Stimulated activated CD8-positive, alpha-beta memory T cell treated with anti-CD3 and anti-CD28 coated beads, Interleukin-12 subunit alpha, Interleukin-12 subunit beta, amount 100 ng/mL, for 4 hours (primary cell): ENCODE measurements around the gene UNC93A.
"Not testable (repeated sequence)": the region's sequence is repeated elsewhere in the genome, so short reads cannot be mapped to it uniquely, and the experiment has no call there.

ENCODE experiments used
- DNase-seq: peaks from one replicate; pipeline ENCODE4 v3.0.0-alpha.2; 2020; ENCODE audit warnings: low read depth

Gene UNC93A

DNA sequence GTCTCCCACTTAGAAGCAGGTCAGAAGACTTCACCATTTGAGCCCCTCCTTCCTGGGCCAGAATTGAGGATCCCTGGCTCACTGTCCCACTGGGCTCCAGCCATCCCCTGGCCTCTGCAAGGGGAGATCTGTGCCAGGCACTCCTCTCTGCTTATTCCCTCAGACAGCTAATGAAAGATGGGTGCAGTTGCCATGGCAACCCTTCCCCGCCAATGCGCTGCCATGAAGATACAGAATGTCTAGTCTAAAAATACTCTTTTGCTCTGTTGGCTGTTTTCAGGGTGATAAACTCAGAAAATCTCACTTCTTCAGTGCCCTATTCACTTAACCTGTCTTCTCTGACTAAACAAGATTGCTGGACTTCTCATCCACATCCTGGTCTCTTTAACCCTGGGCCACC lies 20.2 kb downstream of the UNC93A start:
- no peak for DNase-seq

DNA sequence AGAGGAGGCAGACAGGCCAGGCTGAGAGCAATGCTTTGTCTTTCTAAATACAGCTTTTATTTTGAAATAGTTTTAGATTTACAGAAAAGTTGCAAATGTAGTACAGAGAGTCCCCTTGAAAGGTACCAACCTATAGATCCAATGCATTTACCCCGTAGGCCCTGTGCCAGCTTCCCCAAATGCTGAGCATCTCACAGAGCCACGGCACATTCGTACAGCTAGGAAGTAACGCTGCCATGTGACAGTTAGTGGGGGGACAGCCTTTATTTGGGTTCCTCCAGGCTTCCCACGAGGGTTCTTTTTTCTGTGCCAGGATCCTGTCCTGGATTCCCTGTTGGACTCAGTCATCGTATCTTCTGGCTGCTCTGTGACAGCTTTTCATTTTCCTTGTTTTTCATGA lies 20.6 kb downstream of the UNC93A start:
- not testable (repeated sequence) for DNase-seq

DNA sequence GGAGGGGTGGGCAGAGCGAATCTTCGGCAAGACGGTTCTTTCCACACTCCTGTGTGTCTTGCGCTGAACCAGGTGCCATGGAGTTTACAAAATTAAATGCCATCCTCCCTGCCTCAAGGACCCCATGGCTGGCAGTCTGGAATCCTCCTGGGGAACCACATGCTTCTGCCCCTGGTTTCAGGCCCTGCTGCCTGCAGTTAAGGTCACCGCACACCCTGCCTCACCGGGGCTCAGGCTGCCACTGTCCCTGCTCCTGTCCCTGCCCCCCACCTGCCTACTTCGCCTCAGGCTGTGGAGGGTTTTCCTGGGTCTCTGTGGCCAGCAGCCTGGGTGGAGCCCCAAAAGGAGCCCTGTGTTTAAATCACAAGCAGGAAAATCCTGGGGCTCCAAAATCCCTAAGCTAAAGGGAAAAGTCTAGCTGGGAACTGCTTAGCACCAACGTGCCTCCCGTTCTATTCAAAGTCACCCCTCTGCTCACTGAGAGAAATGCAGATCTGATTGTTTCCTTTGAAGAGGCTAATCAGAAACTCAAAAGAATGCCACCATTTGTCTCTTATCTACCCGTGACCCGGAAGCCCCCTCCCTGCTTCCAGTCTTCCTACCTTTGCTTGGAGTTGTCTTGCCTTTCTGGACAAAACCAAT lies 23.2 kb downstream of the UNC93A start:
- no peak for DNase-seq

DNA sequence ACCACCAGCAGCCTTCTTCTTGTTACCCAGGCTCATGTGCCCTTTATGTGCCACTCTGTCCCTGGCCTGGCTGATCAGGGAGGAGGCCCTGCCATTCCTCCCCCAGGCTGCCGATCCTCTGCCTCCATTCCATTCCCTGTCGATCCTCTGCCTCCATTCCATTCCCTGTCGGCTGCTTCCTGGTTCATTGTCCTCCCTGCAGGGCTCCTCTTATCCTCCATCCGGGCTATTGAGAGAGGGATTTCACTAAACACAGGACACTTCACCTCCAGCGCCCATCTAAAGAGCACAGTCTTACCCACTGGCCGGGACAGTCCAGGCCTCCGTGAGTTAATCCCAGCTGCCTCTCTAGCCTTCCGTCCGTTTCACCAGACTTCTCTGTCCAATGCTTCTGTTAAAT lies 26.1 kb downstream of the UNC93A start:
- no peak for DNase-seq

DNA sequence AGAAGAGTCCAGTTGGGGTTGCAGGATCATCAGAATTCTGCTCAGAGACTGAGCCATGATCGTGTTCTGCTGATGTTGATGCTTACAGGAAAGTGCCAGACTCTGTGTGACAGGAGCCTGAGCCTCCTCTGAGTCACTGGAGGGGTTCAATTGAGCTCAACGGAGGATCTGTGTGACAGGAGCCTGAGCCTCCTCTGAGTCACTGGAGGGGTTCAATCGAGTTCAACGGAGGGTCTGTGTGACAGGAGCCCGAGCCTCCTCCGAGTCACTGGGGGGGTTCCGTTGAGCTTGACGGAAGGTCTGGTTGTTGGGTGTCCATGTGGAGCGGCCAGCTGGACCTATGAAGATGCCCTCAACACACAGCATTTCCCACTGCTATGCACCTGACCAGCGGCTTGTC lies 27.2 kb downstream of the UNC93A start:
- not testable (repeated sequence) for DNase-seq

DNA sequence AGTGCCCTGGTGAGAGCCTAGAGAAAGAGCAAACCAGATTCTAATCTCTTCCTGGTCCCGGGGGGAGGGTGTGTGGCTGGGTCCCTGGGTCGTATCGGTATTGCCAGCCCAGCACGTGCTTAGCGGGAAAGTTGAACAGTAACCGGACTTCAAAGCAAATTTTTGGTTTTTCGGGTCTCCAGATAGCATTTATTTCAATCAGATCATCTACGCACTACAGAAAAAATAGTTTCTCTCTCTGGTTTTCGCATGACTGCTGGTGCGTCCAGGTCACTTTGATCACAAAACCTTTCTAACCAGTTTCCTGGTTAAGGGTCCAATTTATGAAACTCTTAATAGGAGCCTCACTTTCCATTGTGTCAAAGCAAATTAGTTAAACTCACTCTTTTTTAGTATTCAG lies 27.7 kb downstream of the UNC93A start:
- DNase-seq = not testable (repeated sequence)

DNA sequence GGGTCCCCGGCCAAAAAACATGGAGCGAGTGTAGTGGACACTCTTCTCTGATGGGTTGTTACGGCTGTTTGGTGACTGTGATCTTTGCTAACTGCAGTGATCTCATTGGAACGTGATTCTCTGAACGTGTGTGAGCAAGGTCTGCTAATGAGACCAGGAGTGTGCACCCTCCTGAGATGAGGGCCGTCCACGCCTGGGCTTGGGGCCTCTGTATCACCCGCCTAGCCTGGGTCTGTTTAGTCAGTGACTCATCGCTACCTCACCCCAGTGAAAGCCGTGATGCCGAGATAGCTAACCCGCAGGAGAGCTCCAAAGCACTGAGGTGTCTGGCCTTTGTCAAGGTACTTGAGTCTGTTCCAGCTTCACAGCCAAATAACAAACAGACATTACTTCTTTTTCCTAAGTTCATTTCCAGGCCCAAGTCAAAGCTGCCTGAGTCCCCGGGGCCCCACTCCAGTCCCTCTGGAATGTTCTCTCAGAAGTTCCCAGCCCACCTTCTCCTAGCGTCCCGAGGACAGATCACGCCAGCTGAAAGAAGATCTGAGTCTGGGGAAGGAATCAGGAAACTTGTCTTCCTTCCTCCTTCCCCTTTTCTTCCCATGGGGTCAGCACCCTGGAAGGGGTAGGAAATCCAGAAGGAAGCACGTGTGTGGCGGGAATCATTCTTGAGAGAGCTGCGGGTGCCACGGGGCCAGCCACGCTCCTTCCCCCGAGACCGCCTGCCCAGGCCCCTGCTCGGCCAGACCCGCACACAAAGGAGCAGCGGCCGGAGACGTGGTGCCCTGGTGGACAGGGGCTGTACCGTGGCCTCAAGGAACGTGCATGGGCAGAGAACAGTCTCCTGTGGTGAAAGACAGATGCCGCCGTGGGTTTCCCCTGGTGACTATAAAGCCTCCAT lies 29.0 kb downstream of the UNC93A start:
- not testable (repeated sequence) for DNase-seq

DNA sequence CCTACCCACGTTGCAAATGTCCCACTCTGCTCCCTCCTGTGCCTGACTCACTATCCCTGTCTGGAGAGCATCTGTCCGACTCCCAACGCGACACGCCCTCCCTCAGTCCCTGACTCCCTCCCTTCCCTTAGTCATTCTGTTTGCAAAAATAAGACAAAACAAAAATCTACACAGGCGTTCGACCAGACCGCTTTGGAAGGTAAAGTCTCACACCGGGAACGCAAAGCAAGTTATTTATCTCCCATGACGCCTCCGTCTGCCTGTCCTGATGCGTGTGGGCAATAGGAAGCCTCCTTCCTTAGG lies 29.6 kb downstream of the UNC93A start:
- DNase-seq = not testable (repeated sequence)

DNA sequence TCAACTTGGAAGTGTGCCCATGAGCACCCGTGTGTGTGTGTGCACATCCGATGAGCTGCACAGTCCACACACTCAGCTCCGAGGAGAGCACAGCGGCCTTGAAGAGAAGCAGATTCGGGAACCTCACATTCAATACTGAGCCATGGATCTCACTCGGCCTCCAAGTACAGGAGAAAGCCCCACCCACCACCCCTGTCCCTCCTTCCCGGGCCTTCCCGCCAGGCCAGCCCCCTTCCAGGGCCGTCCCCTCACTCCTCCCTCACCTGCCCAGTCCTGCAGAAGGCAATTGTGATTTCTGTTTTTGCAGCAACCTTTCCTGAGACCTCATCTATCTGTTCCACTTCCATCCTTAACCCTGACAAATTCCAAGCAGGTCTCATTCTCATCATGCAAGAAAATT lies 30.1 kb downstream of the UNC93A start:
- not testable (repeated sequence) for DNase-seq

DNA sequence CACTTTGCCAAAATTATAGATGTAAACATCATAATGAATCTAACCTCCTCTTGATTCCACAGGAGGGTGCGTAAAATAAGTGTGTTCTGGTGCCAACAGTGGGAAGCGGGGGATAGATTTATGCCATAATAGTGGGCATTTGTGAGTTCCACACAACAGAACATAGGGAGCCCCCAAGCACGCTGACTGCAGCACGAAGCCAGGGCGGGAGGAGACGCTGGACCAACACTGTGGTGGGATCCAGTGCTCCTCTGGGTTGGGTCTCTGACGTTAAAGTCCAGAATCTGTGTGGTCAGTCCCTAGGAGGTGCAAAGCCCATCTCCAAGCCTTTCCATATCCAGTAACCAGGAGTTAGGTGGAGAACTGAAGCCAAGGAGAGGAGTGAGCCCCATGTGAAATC lies 32.0 kb downstream of the UNC93A start:
- DNase-seq = no peak

DNA sequence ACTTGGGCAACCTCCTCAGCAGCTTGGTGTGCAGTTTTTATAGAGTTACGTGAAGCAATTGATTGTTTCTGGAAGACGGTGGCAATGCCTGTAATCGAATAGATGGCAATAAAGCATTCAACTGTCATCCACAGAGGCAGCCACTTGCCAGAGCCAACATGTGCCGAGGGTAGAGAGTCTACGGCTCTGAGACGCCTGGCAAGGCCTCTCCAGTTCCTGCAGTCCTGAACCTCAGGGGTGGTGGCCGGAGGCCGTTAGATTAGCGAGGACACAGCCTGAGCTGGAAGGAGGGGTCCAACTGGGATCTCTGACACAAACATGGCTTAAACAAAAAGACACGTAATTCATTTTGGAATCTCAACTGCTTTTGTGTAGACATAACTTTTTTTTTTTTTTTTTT lies 33.0 kb downstream of the UNC93A start:
- DNase-seq = no peak

DNA sequence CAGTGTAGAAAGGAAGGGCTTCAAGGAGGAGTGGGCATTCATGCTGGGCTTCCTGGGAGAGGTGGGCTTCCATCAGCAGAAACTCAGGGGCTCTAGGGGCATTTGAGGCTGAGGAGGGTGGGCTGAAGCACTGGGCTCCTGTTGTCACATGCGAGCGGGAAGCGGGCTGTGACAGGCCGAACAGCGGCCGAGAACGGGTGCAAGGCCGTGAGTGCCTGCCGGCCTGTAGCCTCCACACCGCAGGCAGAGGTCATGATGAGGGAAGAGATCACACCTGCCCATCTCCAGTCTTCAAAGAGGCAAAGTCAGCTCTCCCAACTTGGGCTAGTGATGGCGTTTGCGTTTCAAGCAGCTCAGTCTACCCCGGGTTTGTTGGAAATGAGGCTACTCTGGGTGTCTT lies 34.7 kb downstream of the UNC93A start:
- no peak for DNase-seq

DNA sequence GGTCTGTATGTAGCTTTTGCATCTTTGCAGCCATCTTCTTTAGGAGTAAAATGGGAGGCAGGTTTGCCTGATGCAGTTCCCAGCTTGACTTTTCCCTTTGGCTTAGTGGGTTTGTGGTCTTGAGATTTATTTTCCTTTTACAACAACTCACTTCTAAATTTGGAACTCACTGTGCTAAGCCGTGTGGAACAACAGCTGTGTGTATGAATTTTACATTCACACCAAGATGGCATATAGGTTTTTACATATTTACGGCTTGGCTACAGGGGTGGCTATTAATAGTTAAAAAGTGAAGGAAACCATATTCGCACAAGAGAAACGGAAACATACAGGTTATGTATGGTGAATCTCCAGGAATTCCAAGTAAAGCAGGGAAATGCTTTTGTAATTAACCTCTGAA lies 36.3 kb downstream of the UNC93A start:
- no peak for DNase-seq

DNA sequence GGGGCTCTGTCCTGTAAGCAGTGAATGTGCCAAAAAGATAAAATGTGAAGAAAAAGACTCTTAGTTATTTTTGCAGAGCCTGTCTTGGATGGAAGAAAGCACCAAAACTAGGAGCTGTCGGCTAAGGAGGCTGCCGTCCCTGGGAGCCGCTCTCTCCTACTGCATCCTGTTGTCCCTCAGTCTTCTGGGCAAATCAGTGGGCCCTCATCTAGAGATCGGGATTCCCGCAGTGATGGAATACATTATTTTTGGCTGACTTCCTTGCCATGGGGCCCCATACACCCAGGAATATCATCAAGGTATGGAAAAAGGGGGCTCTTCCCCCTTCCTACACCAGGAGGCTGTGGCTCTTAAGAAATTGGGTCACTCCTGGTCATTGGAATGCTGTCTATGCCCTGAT lies 37.0 kb downstream of the UNC93A start:
- no peak for DNase-seq

DNA sequence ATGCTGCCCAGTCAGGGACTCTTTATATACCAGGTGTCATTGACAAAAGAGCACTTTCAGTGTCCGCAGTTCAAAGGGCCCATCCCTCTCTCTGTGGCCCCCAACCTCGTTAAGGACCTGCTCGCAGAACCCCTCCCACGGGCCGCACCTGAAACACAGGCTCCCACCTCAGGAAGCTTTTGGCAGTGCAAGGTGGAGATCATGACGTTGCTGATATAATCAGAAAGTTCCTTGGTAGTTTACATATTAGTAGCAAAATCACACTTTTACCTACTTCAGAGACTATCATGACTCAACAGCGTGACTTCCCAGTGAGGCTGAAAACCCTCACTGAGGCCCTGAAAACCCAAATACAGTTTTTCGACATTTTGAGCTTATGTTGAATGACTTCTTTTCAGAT lies 37.9 kb downstream of the UNC93A start:
- no peak for DNase-seq

DNA sequence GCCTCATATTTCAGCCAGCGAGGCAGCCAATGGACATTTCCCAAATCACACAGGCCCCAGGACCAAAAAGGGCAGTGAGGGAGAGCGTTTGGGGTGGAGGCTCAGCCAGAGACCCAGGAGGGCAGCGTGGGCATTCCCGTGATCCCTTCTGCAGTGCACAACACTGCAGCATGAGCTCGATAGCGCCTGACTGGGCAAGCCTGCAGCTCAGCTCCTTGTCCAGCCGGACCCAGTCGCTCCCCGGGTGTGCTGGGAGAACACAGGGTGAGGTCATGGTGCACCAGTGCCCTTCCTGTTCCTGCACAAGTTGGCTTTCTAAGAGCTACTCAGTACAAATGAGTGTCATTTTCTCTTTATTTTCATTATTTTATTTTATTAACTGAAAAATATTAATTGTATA lies 39.6 kb downstream of the UNC93A start:
- DNase-seq = no peak

DNA sequence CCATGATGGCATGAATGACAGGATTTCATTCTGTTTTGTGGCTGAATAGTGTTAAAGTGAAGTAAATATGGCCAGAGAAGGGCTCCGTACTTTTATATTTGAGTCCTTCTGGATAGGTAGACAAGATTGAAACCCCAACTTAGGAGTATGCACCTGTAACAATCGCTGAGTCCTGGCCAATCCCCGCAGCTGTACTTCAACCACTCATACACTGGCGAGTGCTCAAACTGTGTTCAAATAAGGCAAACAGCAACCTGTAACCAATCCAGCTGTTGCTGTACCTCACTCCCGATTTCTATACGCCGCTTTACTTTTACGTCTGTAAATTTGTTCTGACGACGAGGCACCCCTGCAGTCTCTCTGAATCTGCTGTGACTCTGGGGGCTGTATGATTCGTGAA lies 40.5 kb downstream of the UNC93A start:
- DNase-seq = no peak

DNA sequence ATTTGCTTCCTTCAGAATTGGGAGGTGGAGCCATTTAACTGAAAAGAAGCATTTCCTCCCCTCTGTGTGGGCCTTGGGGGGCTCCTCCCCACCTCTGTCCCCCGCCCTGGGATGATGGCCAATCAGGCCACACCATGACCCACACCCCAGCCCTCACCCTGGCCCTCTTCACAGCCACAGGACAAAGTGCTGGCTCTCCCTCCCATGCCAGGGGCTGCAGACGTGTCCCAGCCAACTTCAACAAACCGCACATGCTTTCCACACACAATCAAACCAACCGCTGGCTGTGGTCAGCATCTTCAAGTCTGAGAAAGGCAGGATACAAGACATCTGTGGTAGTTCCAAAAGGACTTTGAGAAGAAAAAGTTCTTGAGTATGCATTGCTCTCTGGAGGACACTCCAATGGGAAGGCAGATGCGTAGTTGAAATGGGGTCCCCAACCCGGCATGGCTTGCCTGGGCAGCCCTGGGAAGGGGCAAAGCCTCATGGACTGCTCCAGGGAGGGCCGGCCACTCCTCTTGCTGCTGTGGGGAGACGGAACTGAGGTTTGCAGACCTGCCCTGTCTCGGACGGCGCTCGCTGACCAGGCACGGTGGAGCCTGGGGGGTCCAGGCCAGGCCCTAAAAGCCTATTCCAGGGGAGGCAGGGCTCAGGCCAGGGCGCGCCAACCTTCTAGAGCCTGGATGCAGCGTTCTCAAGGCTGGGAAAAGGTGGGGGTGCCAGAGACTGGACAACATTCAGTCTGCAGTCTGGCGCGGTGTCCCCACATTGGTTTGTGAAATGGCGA lies 45.9 kb downstream of the UNC93A start:
- no peak for DNase-seq

DNA sequence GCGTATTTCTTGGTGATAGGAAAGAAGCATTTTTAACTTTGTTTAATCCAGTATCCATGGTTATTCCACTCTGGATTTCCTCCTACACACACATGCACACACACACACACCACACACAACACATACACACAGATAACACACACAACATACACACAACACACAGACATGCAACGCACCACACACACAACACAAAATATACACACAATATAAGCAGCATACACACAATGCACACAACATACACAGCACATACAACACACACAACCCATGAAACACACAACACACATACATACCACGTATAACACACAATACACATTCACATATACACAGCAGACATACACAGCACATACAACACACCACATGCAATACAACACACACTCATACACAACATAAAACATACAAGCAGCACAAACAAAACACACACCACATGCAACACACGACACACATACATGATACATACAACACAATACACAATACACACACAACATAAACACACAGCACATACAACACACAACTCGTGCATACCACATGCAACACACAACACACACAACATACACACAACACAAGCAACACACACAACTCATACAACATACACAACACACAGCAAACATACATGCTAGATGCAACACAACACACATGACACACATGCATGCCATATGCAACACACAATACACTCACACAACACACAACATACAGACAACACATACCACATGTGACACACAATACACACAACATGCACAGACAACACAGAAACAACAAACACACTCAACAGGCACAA lies 46.7 kb downstream of the UNC93A start:
- DNase-seq = no peak

DNA sequence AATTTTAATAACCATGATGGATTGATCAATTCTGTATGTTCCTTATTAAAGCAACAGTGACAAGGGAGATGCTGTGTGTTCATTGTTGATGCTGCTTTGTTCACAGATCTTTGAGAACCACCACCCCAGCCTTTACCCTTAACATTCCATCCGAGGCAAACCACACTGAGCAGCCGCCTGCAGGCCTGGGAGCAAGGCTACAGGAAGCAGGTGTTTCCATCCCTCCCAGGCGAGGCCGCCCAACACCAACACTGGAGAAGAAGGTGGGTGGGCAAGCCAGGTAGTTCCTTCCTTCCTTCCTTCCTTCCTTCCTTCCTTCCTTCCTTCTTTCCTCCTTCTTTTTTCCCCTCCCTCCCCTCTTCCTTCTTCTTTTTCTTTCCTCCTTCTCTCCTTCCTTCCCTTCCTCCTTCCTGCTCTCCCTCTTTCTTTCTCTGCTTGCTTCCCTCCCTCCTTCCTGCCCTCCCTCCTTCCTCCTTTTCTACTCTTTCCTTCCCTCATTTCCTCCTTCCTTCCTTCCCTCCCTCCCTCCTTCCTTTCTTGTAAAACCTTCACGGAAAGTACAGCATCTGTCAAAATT lies 47.5 kb downstream of the UNC93A start:
- DNase-seq = no peak

DNA sequence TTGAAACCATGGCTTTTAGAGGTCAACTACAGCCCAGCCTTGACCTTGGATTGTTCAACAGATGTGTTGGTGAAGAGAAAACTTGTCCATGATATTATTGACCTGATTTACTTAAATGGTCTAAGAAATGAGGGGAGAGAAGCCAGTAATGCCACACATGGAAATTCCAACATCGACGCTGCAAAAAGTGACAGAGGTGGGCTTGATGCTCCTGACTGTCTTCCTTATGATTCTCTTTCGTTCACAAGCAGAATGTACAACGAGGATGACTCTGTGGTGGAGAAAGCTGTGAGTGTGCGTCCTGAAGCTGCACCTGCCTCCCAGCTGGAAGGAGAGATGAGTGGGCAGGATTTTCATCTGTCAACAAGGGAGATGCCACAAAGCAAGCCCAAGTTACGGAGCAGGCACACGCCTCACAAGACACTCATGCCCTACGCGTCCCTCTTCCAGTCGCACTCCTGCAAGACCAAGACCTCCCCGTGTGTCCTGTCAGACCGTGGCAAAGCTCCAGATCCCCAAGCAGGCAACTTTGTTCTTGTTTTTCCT lies 50.0 kb downstream of the UNC93A start:
- DNase-seq = no peak
